Esophagus mucosa (tissue), 1 donor: ENCODE data around the gene SLC39A7. TPM values are rescaled to one million over a fixed set of nuclear protein-coding genes. Genes with fewer than 3 reads are reported as not detected.

Source experiments
- ATAC-seq: fragments of 200-7000 bp; cut with Tn5 transposase; one replicate; pipeline ENCODE4 v1.9.1; 2020
- total RNA-seq: library from RNA; stranded (reverse); gene quantifications from one replicate; pipeline ENCODE4 v1.2.4, GENCODE V29; 2023
- donor health status: DM: yes; HTN: yes; CAD: no.

The SLC39A7 gene
- total RNA-seq, 1 donor from 2014 or later: 31.1 TPM

- no peak for ATAC-seq
These were observed 30.3 kb upstream of the SLC39A7 start for GRCh38 chr6:33170176-33171015.

DNA sequence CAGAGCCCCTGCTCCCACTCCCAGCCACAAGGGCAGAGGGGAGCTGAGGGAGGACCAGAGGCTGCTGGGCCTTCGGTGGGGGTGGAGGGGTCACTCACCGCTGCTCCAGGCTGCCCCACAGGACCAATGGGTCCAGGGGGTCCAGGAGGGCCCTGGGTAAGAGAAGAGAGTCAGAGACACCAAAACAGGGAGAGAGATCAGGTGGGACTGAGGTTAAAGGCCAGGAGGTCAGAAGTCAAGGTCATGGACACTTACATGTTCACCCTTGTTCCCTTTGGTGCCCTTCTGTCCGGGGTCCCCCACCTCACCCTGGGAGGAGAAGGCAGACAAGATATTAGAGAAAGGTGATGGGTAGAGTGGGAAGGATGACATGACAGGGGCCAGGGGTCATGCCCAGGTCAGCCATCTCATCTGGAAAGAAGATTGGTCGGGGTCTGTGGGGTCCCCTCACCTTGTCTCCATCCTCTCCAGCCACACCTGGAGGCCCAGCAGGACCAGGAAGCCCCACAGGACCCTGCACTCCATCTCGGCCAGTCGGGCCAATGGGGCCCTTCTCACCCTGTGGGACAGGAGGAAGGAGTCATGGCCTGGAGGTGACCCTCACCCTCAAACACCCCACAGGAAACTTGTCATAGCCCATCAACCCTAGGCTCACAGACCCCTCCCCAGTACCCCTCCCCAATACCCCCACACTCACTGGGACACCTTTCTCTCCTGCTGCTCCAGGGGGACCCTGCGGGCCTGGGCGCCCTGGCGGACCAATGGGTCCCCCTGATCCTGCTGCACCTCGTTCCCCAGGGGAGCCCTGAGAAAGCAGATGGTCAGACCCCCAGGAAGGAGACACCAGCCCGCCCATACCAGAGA lies 29.4 kb upstream of the SLC39A7 start:
- ATAC-seq: no peak

GRCh38 chr6:33171880-33172687 lies 28.6 kb upstream of the SLC39A7 start:
- no peak for ATAC-seq

- ATAC-seq: peak; percentile 39
These were observed 27.8 kb upstream of the SLC39A7 start for GRCh38 chr6:33172688-33173534.

- ATAC-seq: no peak
These were observed 27.0 kb upstream of the SLC39A7 start for GRCh38 chr6:33173535-33174180.

- ATAC-seq: no peak
These were observed 25.9 kb upstream of the SLC39A7 start for GRCh38 chr6:33174784-33175183.

- no peak for ATAC-seq
These were observed 25.1 kb upstream of the SLC39A7 start for GRCh38 chr6:33175436-33176069.

- no peak for ATAC-seq
These were observed 23.8 kb upstream of the SLC39A7 start for GRCh38 chr6:33176906-33177305.

- ATAC-seq: no peak
These were observed 22.9 kb upstream of the SLC39A7 start for GRCh38 chr6:33177552-33178446.

DNA sequence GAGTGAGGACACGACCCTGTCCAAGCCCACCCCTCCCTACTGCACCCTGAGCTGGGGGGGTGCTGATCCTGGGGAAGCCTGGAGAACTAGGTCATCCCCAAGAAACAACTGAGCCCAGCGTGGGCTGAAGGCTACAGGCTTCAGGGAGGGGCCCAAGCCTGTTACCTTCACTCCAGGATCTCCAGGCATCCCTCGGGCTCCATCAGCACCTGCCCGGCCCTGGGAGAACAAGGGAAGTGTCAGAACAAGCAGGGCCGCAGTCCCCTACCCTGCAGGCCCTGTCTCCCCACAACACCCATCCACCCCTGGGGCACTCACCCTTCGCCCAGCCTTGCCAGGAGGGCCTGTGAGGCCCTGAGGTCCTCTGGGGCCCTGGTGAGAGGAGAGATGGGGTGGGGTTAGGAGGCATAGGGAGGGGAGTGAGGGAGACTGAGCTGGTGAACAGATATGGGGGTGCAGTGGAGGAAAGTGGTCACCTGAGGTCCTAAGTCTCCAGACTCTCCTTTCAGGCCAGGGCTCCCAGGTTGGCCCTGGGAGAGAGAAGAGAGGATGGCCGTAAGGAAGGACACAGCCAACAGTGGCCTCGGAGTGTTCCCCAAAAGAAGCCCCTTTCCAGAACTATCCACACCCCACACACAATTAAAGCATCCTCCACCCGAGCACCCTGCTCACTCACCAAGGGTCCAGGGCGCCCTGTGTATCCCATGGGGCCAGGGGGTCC lies 21.8 kb upstream of the SLC39A7 start:
- ATAC-seq: no peak

DNA sequence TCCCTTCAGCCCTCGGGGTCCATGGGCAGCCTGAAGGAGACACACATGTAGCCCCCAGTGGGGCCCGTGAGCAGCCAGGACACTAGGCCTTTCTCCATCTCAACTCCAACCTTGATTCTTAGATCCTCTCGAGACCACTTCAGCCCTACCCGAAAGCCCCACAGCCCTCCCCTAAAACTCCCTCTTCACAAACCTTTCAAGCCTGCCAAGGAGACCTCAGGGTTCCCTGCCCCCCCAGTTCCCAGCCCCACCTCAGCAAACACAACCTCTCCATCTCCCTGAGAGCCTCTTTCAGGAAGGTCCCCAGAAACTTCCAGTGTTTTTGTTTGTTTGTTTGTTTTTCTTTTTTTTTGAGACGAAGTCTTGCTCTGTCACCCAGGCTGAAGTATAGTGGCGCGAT lies 19.5 kb upstream of the SLC39A7 start:
- ATAC-seq: no peak

DNA sequence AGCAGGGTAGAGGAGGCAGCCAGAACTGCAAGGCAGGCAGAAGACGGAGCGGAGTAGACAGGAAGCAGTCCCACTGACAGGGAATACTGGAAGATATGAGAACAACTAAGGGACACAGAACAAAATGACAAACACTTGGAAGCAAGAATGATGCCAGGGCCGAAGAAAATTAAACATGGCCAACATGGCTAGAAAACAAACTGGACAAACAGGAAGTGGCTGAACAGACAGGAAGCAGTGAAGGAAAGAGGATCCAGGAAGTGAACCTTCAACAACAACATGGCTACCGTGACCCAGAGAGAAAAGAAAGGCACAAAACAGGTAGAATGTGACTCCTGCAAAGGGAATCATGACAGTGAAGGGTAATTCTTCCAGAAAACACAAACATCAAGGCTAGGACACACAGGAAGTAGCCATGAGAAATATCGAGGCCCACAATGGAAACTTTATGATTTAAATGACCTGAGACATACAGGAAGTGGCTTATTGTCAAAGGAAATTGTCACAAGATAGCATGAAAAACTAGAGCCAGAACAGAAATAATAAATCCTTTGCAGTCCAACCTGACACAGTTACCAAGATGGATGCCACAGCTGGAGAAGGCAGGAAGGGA lies 17.5 kb upstream of the SLC39A7 start:
- no peak for ATAC-seq

DNA sequence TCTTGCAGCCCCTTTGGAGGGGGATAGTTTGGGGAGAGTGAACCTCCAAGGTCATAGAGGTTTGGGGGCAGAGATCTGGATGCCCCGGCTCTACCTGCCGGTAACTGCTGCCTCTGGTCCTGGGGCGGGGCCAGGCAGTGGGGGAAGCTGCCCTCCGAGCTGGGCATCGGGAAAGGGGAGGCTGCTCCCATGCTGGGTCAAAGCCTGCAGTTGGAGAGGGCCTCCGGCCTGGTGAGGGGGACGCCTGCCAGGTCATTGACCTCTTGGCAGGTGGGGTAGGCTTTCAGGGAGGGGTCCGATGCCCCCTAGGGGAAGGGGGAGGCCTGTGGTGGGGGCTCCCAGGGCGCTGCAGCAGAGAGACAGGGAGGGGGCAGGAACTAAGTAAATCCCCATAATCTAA lies 15.5 kb upstream of the SLC39A7 start:
- ATAC-seq: no peak

DNA sequence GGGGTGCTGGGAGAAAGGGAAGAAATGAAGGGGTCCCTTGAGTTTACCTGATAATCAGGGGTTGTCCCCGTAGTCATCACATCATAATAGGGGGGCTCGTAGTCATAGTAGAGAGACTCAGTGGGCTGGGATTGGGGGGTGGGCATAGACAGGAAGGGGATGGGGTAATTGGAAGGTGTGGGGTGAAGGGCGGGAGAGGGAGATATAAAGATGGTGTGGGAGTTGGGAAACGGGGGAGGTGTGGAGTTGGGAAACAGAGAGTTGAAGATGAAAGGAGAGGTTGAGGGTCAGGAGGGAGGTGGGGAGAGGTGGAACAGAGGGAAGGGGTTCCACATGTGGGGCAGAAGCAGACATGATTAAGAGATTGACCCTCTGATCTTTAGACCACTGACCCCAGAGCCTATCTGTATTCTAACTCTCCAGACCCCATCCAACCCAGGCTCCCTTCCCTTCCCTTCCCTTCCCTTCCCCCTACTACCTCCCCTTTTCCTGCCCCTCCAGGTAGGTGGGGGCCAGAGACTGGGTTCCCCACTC lies 14.9 kb upstream of the SLC39A7 start:
- ATAC-seq: no peak

GRCh38 chr6:33187809-33188208 lies 12.9 kb upstream of the SLC39A7 start:
- no peak for ATAC-seq

- ATAC-seq: no peak
These were observed 11.5 kb upstream of the SLC39A7 start for GRCh38 chr6:33189164-33189563.

- ATAC-seq: no peak
These were observed 10.8 kb upstream of the SLC39A7 start for GRCh38 chr6:33189625-33190448.
